GM23338 (cell line): ENCODE results near the gene CASR.
"Not testable (repeated sequence)": the region's sequence is repeated elsewhere in the genome, so short reads cannot be mapped to it uniquely, and the experiment has no call there.

Source experiments
- CREB1 ChIP-seq: fragments of 250-450 bp; sonication (Bioruptor Pico); IDR thresholded peaks from 2 replicates; pipeline ENCODE4 v1.5.0; 2020; ENCODE audit warnings: low read depth, mild to moderate bottlenecking, moderate library complexity
- CTCF ChIP-seq, 2 experiments: fragments of 200-600 bp in 1 of 2; sonication (generic) in 1 of 2; conservative IDR thresholded peaks; 2 replicates each; pipeline versions ENCODE4 v1.5.1 to v1.6.1; 2016 to 2017; ENCODE audit warnings: antibody characterized with exemption in 2 of 2, low read depth in 2 of 2, mild to moderate bottlenecking in 2 of 2, moderate library complexity in 1 of 2
- ETS1 ChIP-seq: IDR thresholded peaks from 2 replicates; pipeline ENCODE4 v1.6.1; 2016; ENCODE audit warnings: antibody characterized with exemption
- EZH2 ChIP-seq: fragments of 200-600 bp; sonication (generic); IDR thresholded peaks from one replicate; pipeline ENCODE4 v1.8.0; 2017; ENCODE audit warnings: antibody characterized with exemption, mild to moderate bottlenecking, low read depth; ENCODE audit not compliant: unreplicated experiment
- EZH2phosphoT487 ChIP-seq: fragments of 200-600 bp; sonication (generic); IDR thresholded peaks from one replicate; pipeline ENCODE4 v1.8.1; 2018; ENCODE audit warnings: antibody characterized with exemption; ENCODE audit not compliant: unreplicated experiment
- JUNB ChIP-seq: IDR thresholded peaks from one replicate; pipeline ENCODE4 v1.6.1; 2016; ENCODE audit warnings: antibody characterized with exemption; ENCODE audit not compliant: unreplicated experiment
- NANOG ChIP-seq: IDR thresholded peaks from 2 replicates; pipeline ENCODE4 v1.6.1; 2016; ENCODE audit warnings: antibody characterized with exemption, borderline replicate concordance
- POLR2AphosphoS5 ChIP-seq: IDR thresholded peaks from 2 replicates; pipeline ENCODE4 v1.6.1; 2016; ENCODE audit warnings: antibody characterized with exemption, low read depth
- REST ChIP-seq: IDR thresholded peaks from one replicate; pipeline ENCODE4 v1.6.1; 2018; ENCODE audit warnings: antibody characterized with exemption; ENCODE audit not compliant: unreplicated experiment
- STAT1 ChIP-seq: IDR thresholded peaks from one replicate; pipeline ENCODE4 v1.6.1; 2016; ENCODE audit warnings: antibody characterized with exemption; ENCODE audit not compliant: unreplicated experiment
- ZNF114 ChIP-seq: fragments of 250-450 bp; sonication (Bioruptor Pico); IDR thresholded peaks from 2 replicates; pipeline ENCODE4 v1.5.0; 2020; ENCODE audit warnings: mild to moderate bottlenecking, moderate library complexity
- ZNF331 ChIP-seq: fragments of 250-450 bp; sonication (Bioruptor Pico); IDR thresholded peaks from 2 replicates; pipeline ENCODE4 v1.5.0; 2020; ENCODE audit warnings: low read depth, mild to moderate bottlenecking, moderate library complexity

- TF ChIP-seq CTCF (conservative IDR thresholded peaks at IDR 0.05; ENCODE audit: low read depth in 2 of 2); REST; EZH2phosphoT487; POLR2AphosphoS5; EZH2; JUNB; CREB1 (CRISPR knock-in tag); ZNF114; ZNF331 (CRISPR knock-in tag); STAT1; NANOG; ETS1: not testable (repeated sequence)
These were observed 18.0 kb downstream of the CASR start for GRCh38 chr3:122201476-122201875.
